Epithelial cell of proximal tubule (primary cell): ENCODE measurements around the gene ASCC1. TPM values are rescaled to one million over a fixed set of nuclear protein-coding genes. Genes with fewer than 3 reads are reported as not detected.

Experiments used
- DNase-seq: peaks from one replicate; pipeline ENCODE4 v3.0.0-alpha.2; 2011; ENCODE audit warnings: low read depth
- H3K4me3 ChIP-seq: 2 replicates; pipeline ENCODE4 v1.5.1; 2011; ENCODE audit warnings: low read depth, mild to moderate bottlenecking, low read length
- total RNA-seq: library from RNA; depleted of rRNA; stranded (reverse); fragments of >200 nt; gene quantifications from 2 replicates; pipeline ENCODE4 v1.2.3, GENCODE V29; 2015
- TF ChIP-seq, protein P1 (sequence below): conservative IDR thresholded peaks from 2 replicates; pipeline ENCODE4 v1.5.1; 2012; ENCODE audit warnings: low read depth, mild to moderate bottlenecking, low read length

ASCC1 gene
- total RNA-seq, 1 donor from 2014 or later = 21.4 TPM

- DNase-seq = no peak
- TF ChIP-seq, protein P1, sequence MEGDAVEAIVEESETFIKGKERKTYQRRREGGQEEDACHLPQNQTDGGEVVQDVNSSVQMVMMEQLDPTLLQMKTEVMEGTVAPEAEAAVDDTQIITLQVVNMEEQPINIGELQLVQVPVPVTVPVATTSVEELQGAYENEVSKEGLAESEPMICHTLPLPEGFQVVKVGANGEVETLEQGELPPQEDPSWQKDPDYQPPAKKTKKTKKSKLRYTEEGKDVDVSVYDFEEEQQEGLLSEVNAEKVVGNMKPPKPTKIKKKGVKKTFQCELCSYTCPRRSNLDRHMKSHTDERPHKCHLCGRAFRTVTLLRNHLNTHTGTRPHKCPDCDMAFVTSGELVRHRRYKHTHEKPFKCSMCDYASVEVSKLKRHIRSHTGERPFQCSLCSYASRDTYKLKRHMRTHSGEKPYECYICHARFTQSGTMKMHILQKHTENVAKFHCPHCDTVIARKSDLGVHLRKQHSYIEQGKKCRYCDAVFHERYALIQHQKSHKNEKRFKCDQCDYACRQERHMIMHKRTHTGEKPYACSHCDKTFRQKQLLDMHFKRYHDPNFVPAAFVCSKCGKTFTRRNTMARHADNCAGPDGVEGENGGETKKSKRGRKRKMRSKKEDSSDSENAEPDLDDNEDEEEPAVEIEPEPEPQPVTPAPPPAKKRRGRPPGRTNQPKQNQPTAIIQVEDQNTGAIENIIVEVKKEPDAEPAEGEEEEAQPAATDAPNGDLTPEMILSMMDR = no peak
Observed at GRCh38 chr10:72063703-72064391, 152.2 kb downstream of the ASCC1 start.

GRCh38 chr10:72062832-72063702 is 153.0 kb downstream of the ASCC1 start:
- H3K4me3 ChIP-seq = no peak overlapping the region
- TF ChIP-seq, protein P1 = no peak
- DNase-seq = no peak

More at GRCh38 chr10:72063703-72064391, 152.2 kb downstream of the ASCC1 start:
- H3K4me3 ChIP-seq = no peak overlapping the region

DNA sequence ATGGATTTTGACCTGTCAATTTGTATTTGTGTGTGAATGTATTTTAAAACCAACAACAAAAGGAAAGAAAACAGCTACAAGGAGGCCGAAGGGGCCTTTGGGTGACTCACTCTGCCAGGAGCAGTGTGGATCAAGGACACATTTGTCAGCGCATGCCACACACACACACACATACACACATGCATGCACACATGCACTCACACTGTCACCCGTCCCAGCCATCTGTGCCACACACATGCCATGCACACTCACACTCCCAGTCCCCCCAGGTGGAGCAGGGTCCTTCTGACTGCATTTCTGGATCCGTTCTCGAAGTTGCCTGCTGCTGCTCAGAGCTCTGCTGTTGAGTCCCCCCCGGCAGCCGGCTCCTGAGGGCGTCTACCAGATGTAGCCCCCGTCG is 153.7 kb downstream of the ASCC1 start:
- TF ChIP-seq, protein P1 = no peak
- no peak for DNase-seq
- no peak overlapping the region for H3K4me3 ChIP-seq

- TF ChIP-seq, protein P1 = no peak
- H3K4me3 ChIP-seq = no peak overlapping the region
- no peak for DNase-seq
Observed at GRCh38 chr10:72061930-72062329, 154.1 kb downstream of the ASCC1 start.

- no peak for DNase-seq
- TF ChIP-seq, protein P1 = peak; percentile 41
- no peak overlapping the region for H3K4me3 ChIP-seq
Observed at GRCh38 chr10:72061491-72061890, 154.6 kb downstream of the ASCC1 start.

GRCh38 chr10:72059843-72060822 is 155.9 kb downstream of the ASCC1 start:
- TF ChIP-seq, protein P1 = no peak
- DNase-seq = no peak
- H3K4me3 ChIP-seq = no peak overlapping the region
